ENCODE results near the gene FOXN4.

DNA sequence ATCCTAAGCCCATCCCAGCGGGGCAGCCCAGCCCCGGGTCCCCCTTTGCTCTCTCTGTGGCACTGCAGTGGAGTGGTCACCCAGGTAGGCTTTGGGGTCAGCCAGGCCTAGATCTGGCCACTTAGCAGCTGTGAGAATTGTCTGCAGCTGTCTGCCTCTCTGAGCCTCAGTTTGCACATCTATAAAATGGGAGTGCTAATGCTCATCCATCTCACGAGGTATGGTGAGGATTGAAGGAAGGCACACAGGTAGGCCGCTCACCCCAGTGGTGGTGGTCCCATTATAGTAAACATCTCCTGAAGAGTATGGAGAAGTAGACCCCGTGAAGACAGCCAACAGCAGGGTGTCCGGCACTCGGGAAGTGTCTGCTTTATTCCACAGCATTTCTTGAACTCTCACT lies 9.2 kb downstream of the FOXN4 start:
- TF ChIP-seq, protein P1, sequence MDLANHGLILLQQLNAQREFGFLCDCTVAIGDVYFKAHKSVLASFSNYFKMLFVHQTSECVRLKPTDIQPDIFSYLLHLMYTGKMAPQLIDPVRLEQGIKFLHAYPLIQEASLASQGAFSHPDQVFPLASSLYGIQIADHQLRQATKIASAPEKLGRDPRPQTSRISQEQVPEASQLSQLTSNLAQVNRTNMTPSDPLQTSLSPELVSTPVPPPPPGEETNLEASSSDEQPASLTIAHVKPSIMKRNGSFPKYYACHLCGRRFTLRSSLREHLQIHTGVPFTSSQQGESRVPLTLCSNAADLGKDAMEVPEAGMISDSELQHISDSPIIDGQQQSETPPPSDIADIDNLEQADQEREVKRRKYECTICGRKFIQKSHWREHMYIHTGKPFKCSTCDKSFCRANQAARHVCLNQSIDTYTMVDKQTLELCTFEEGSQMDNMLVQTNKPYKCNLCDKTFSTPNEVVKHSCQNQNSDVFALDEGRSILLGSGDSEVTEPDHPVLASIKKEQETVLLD (IDR thresholded peaks at IDR 0.05), result no peak
- TF ChIP-seq, protein P2, sequence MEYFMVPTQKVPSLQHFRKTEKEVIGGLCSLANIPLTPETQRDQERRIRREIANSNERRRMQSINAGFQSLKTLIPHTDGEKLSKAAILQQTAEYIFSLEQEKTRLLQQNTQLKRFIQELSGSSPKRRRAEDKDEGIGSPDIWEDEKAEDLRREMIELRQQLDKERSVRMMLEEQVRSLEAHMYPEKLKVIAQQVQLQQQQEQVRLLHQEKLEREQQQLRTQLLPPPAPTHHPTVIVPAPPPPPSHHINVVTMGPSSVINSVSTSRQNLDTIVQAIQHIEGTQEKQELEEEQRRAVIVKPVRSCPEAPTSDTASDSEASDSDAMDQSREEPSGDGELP (CRISPR knock-in tag; IDR thresholded peaks at IDR 0.05; ENCODE audit: borderline replicate concordance), result no peak
- TF ChIP-seq EP400 (IDR thresholded peaks at IDR 0.05) (no peak), BHLHE40 (IDR thresholded peaks at IDR 0.05; ENCODE audit: low read length) (no peak), PRMT5 (CRISPR knock-in tag; IDR thresholded peaks at IDR 0.05) (no peak), ARID1B (IDR thresholded peaks at IDR 0.05) (no peak), CHD2 (IDR thresholded peaks at IDR 0.05; ENCODE audit: low read depth, low read length) (no peak)
- TF ChIP-seq, protein P3, sequence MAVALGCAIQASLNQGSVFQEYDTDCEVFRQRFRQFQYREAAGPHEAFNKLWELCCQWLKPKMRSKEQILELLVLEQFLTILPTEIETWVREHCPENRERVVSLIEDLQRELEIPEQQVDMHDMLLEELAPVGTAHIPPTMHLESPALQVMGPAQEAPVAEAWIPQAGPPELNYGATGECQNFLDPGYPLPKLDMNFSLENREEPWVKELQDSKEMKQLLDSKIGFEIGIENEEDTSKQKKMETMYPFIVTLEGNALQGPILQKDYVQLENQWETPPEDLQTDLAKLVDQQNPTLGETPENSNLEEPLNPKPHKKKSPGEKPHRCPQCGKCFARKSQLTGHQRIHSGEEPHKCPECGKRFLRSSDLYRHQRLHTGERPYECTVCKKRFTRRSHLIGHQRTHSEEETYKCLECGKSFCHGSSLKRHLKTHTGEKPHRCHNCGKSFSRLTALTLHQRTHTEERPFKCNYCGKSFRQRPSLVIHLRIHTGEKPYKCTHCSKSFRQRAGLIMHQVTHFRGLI (CRISPR knock-in tag; IDR thresholded peaks at IDR 0.05), result no peak
- TF ChIP-seq, protein P4, sequence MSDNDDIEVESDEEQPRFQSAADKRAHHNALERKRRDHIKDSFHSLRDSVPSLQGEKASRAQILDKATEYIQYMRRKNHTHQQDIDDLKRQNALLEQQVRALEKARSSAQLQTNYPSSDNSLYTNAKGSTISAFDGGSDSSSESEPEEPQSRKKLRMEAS (CRISPR knock-in tag; IDR thresholded peaks at IDR 0.05), result no peak
- TF ChIP-seq, protein P5, sequence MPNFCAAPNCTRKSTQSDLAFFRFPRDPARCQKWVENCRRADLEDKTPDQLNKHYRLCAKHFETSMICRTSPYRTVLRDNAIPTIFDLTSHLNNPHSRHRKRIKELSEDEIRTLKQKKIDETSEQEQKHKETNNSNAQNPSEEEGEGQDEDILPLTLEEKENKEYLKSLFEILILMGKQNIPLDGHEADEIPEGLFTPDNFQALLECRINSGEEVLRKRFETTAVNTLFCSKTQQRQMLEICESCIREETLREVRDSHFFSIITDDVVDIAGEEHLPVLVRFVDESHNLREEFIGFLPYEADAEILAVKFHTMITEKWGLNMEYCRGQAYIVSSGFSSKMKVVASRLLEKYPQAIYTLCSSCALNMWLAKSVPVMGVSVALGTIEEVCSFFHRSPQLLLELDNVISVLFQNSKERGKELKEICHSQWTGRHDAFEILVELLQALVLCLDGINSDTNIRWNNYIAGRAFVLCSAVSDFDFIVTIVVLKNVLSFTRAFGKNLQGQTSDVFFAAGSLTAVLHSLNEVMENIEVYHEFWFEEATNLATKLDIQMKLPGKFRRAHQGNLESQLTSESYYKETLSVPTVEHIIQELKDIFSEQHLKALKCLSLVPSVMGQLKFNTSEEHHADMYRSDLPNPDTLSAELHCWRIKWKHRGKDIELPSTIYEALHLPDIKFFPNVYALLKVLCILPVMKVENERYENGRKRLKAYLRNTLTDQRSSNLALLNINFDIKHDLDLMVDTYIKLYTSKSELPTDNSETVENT (CRISPR knock-in tag; IDR thresholded peaks at IDR 0.05), result no peak
- TF ChIP-seq, protein P6, sequence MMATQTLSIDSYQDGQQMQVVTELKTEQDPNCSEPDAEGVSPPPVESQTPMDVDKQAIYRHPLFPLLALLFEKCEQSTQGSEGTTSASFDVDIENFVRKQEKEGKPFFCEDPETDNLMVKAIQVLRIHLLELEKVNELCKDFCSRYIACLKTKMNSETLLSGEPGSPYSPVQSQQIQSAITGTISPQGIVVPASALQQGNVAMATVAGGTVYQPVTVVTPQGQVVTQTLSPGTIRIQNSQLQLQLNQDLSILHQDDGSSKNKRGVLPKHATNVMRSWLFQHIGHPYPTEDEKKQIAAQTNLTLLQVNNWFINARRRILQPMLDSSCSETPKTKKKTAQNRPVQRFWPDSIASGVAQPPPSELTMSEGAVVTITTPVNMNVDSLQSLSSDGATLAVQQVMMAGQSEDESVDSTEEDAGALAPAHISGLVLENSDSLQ (IDR thresholded peaks at IDR 0.05), result no peak
